HCT116 (cell line): Measurements from ENCODE around the gene TMEM109. TPM values are rescaled to one million over a fixed set of nuclear protein-coding genes. Genes with fewer than 3 reads are reported as not detected.

Experiments
- ATAC-seq: fragments of 200-7000 bp; cut with Tn5 transposase; 2 replicates; pipeline ENCODE4 v1.9.1; 2020; ENCODE audit warnings: mild to moderate bottlenecking, moderate library complexity
- BruUV-seq: library from RNA; stranded (reverse); fragments of 400-500 nt; replicated peaks from 2 replicates; lab custom pipeline; 2021; lab: Mats Ljungman, UMichigan
- CTCF ChIA-PET: fragments of 300-600 bp; sonication (Branson Sonifier 250); formaldehyde crosslinking; loops from one replicate; lab custom pipeline; 2021; ENCODE audit warnings: antibody characterized with exemption; lab: Charles Lee
- POLR2A ChIA-PET: fragments of 300-600, 350-600 bp; sonication (Branson Sonifier 250); formaldehyde crosslinking; loops from one replicate; lab custom pipeline; 2021; ENCODE audit warnings: antibody characterized with exemption; lab: Charles Lee
- RAD21 ChIA-PET, 2 experiments: fragments of 300-600 bp; sonication (Branson Sonifier 250); formaldehyde crosslinking; loops; one replicate each; lab custom pipeline; 2023; ENCODE audit warnings: low total read pairs in 2 of 2; ENCODE audit not compliant: uncharacterized antibody in 2 of 2, unreplicated experiment in 2 of 2, low non-redundant PET in 1 of 2; lab: Charles Lee
- DNase-seq: peaks from one replicate; pipeline ENCODE4 v3.0.0-alpha.2; 2010; ENCODE audit warnings: low read depth, low spot score
- H2AFZ ChIP-seq: fragments of 200-600 bp; shearing (Covaris generic), sonication (generic); 2 replicates; pipeline ENCODE4 v1.6.1; 2017; ENCODE audit warnings: low read depth, mixed run types, mixed read lengths, antibody characterized with exemption, low read length; ENCODE audit not compliant: poor library complexity, severe bottlenecking
- H3K27ac ChIP-seq: 2 replicates; pipeline ENCODE4 v1.5.1; 2012; ENCODE audit warnings: low read depth, low read length
- H3K27me3 ChIP-seq: fragments of 200-600 bp; sonication (generic); 2 replicates; pipeline ENCODE4 v1.6.1; 2016; ENCODE audit warnings: mixed run types, low read length, mixed read lengths; ENCODE audit not compliant: insufficient read depth
- H3K36me3 ChIP-seq, 2 experiments: fragments of 200-500 bp in 1 of 2; fragments of 200-600 bp in 1 of 2; sonication (Bioruptor generic) in 1 of 2; sonication (generic) in 1 of 2; 2 replicates each; pipeline versions ENCODE4 v1.5.1 to v1.6.1; 2014 to 2016; ENCODE audit warnings: low read length in 2 of 2, inconsistent platforms in 1 of 2, mixed read lengths in 1 of 2, mixed run types in 1 of 2; ENCODE audit not compliant: insufficient read depth in 2 of 2, control insufficient read depth in 1 of 2
- H3K4me1 ChIP-seq, 2 experiments: fragments of 200-600 bp in 1 of 2; sonication (generic) in 1 of 2; 2 replicates each; pipeline versions ENCODE4 v1.5.1 to v1.6.1; 2012 to 2017; ENCODE audit warnings: low read length in 2 of 2, inconsistent platforms in 1 of 2, mild to moderate bottlenecking in 1 of 2, mixed read lengths in 1 of 2, mixed run types in 1 of 2, moderate library complexity in 1 of 2; ENCODE audit not compliant: insufficient read depth in 2 of 2, control insufficient read depth in 1 of 2
- H3K4me2 ChIP-seq: fragments of 200-600 bp; sonication (generic); 2 replicates; pipeline ENCODE4 v1.6.1; 2017; ENCODE audit warnings: mixed run types, low read length, mixed read lengths
- H3K4me3 ChIP-seq, 2 experiments: fragments of 200-600 bp in 1 of 2; sonication (generic) in 1 of 2; replicated peaks in 1 of 2; 2 replicates each; pipeline ENCODE4 v1.5.1; 2011 to 2016; ENCODE audit warnings: low read length in 2 of 2, control low read depth in 1 of 2, low read depth in 1 of 2, mild to moderate bottlenecking in 1 of 2, mixed read lengths in 1 of 2, mixed run types in 1 of 2
- H3K79me2 ChIP-seq: fragments of 200-600 bp; sonication (generic); 2 replicates; pipeline ENCODE4 v1.6.1; 2017; ENCODE audit warnings: mild to moderate bottlenecking, mixed run types, low read length, moderate library complexity, mixed read lengths; ENCODE audit not compliant: insufficient read depth
- H3K9ac ChIP-seq: fragments of 200-600 bp; sonication (generic); 2 replicates; pipeline ENCODE4 v1.6.1; 2016; ENCODE audit warnings: low read length, mixed read lengths
- H3K9me2 ChIP-seq: fragments of 200-600 bp; sonication (generic), shearing (Covaris generic); 2 replicates; pipeline ENCODE4 v1.6.1; 2017; ENCODE audit warnings: mixed run types, mild to moderate bottlenecking, moderate library complexity; ENCODE audit not compliant: insufficient read depth
- H3K9me3 ChIP-seq, 2 experiments: fragments of 200-500 bp in 1 of 2; fragments of 200-600 bp in 1 of 2; sonication (Bioruptor generic) in 1 of 2; sonication (generic) in 1 of 2; 2 replicates each; pipeline ENCODE4 v1.6.1; 2014 to 2017; ENCODE audit warnings: low read length in 2 of 2, mixed read lengths in 2 of 2, inconsistent platforms in 1 of 2, low read depth in 1 of 2, mild to moderate bottlenecking in 1 of 2, mixed run types in 1 of 2, moderate library complexity in 1 of 2; ENCODE audit not compliant: control insufficient read depth in 1 of 2, insufficient read depth in 1 of 2
- H4K20me1 ChIP-seq: fragments of 200-600 bp; sonication (generic), shearing (Covaris generic); 2 replicates; pipeline ENCODE4 v1.6.1; 2017; ENCODE audit warnings: mixed run types, mild to moderate bottlenecking, moderate library complexity; ENCODE audit not compliant: insufficient read depth
- CEBPB ChIP-seq: IDR thresholded peaks from 2 replicates; pipeline ENCODE4 v1.6.1; 2012; ENCODE audit warnings: low read depth
- EZH2 ChIP-seq: fragments of 200-600 bp; sonication (generic); IDR thresholded peaks from 2 replicates; pipeline ENCODE4 v1.6.1; 2017; ENCODE audit warnings: antibody characterized with exemption, mixed run types
- REST ChIP-seq: IDR thresholded peaks from 2 replicates; pipeline ENCODE4 v1.6.1; 2012; ENCODE audit warnings: low read depth
- SIN3A ChIP-seq: IDR thresholded peaks from 2 replicates; pipeline ENCODE4 v1.6.1; 2012; ENCODE audit warnings: low read depth
- SRF ChIP-seq: IDR thresholded peaks from 2 replicates; pipeline ENCODE4 v1.6.1; 2012; ENCODE audit warnings: low read depth
- TCF7L2 ChIP-seq: IDR thresholded peaks from 2 replicates; pipeline ENCODE4 v1.7.0; 2011; ENCODE audit warnings: borderline replicate concordance, inconsistent platforms; ENCODE audit not compliant: insufficient read depth, insufficient read length; ENCODE audit errors: extremely low read depth
- YY1 ChIP-seq: IDR thresholded peaks from 2 replicates; pipeline ENCODE4 v1.6.1; 2011; ENCODE audit warnings: low read length, low read depth, moderate library complexity, mild to moderate bottlenecking; ENCODE audit not compliant: insufficient replicate concordance; ENCODE audit errors: extremely low read depth
- ZNF274 ChIP-seq: fragments of 200-500 bp; sonication (Bioruptor generic); IDR thresholded peaks from 2 replicates; pipeline ENCODE4 v1.6.1; 2014; ENCODE audit warnings: mild to moderate bottlenecking, low read depth, low read length, inconsistent platforms
- intact Hi-C: fragments of 100-400 bp; cut with micrococcal nuclease; formaldehyde crosslinking; loops from 2 replicates; pipeline ENCODE4 v1.10.0; 2022
- total RNA-seq: library from RNA; stranded (reverse); gene quantifications from one replicate; pipeline ENCODE4 v1.2.1, GENCODE V29; 2021; ENCODE audit not compliant: unreplicated experiment
- TF ChIP-seq, protein P1 (sequence below): IDR thresholded peaks from 2 replicates; pipeline ENCODE4 v1.6.1; 2012
- TF ChIP-seq, protein P2 (sequence below): IDR thresholded peaks from 2 replicates; pipeline ENCODE4 v1.6.1; 2012

The TMEM109 gene
- total RNA-seq, 1 experiment from 2014 or later, result 44.4 TPM

DNA sequence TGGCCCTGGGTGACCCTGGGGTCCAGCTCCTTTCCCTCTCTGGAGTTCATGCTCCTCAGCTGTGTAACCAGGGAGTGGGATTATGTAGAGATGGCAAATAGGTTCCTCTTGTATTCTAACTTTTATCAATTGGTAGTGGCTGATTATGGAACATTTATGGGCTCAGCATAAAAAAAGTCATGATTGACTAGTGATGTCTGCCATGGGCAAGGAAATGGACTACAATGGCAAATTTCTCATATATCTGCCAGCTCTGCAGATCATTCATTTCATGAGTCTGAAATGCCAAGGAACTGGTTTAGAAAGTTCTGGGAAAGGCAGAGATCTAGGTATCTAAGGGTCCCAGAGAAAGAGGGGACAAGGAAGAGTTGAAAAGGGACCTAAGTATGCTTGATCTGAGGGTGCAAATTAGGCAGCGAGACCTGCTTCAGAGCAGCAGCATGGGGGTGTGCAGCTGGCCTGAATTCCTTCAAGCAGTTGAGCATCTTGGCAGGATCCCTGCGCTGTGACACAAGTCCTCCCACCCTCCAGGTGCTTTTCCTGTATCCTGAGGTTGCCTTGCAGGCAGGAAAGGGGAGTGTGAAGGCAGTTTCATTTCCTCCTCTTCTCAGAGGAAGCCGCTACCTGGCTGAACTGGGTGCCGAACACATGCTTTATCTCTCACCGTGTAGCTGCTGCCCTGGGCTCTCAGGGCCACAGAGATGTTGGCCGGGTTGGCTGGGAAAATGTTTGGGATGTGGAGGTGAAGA is 27.6 kb downstream of the TMEM109 start:
- H4K20me1 ChIP-seq, result no peaks in the 10 kb centered on the region
- RAD21 ChIA-PET, result interaction anchor here in 1 of 2 experiments (0.6 kb wide), 1 partner anchor 514 kb away, joined by 3 read pairs; no protein-coding TSS in a partner anchor
- H3K4me1 ChIP-seq, result no peaks in the 10 kb centered on the region
- no peak overlapping the region for H3K4me2 ChIP-seq
- TF ChIP-seq, protein P1, sequence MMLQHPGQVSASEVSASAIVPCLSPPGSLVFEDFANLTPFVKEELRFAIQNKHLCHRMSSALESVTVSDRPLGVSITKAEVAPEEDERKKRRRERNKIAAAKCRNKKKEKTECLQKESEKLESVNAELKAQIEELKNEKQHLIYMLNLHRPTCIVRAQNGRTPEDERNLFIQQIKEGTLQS, result no peak
- TF ChIP-seq SRF (no peak), CEBPB (no peak), EZH2 (no peak), ZNF274 (no peak), TCF7L2 (no peak), SIN3A (no peak), REST (no peak), YY1 (no peak)
- TF ChIP-seq, protein P2, sequence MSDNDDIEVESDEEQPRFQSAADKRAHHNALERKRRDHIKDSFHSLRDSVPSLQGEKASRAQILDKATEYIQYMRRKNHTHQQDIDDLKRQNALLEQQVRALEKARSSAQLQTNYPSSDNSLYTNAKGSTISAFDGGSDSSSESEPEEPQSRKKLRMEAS, result no peak
- no peaks in the 10 kb centered on the region for H3K36me3 ChIP-seq
- DNase-seq (no peak), ATAC-seq (no peak)
- intact Hi-C loops, result no loop called here
- H3K79me2 ChIP-seq, result no peaks in the 10 kb centered on the region
- BruUV-seq, result no TSS peak
- H3K9me3 ChIP-seq, result no peaks in the 10 kb centered on the region
- no peak overlapping the region for H3K4me3 ChIP-seq
- CTCF ChIA-PET, result no interaction called here
- no peaks in the 10 kb centered on the region for H3K9me2 ChIP-seq
- POLR2A ChIA-PET, result no interaction called here
- H3K27ac ChIP-seq, result no peak overlapping the region
- no peak overlapping the region for H2AFZ ChIP-seq
- no peak overlapping the region for H3K9ac ChIP-seq
- H3K27me3 ChIP-seq, result 0 out of 2 replicates have a peak, but pooled peaks cover 11% of the 10 kb centered on the region
